H1 (cell line): ENCODE results near the gene ANO2. TPM values are rescaled to one million over a fixed set of nuclear protein-coding genes. Genes with fewer than 3 reads are reported as not detected.

ENCODE experiments used
- CEBPB ChIP-seq: IDR thresholded peaks from 2 replicates; pipeline ENCODE4 v1.6.1; 2012; ENCODE audit warnings: low read depth, low read length
- CHD7 ChIP-seq: fragments of 300-600 bp; sonication (generic); IDR thresholded peaks from 2 replicates; pipeline ENCODE4 v1.7.1; 2012; ENCODE audit warnings: low read length, moderate library complexity, mild to moderate bottlenecking, inconsistent platforms; ENCODE audit not compliant: insufficient replicate concordance
- CREB1 ChIP-seq: IDR thresholded peaks from 2 replicates; pipeline ENCODE4 v1.6.1; 2012; ENCODE audit warnings: inconsistent platforms
- RFX5 ChIP-seq: IDR thresholded peaks from 2 replicates; pipeline ENCODE4 v1.6.1; 2011; ENCODE audit warnings: low read depth, low read length, improper control_type of control experiment, borderline replicate concordance
- SIRT6 ChIP-seq: IDR thresholded peaks from one replicate; pipeline ENCODE4 v1.7.1; 2012; ENCODE audit warnings: low read length, inconsistent platforms
- SP1 ChIP-seq: IDR thresholded peaks from 2 replicates; pipeline ENCODE4 v1.6.1; 2011; ENCODE audit warnings: low read depth, low read length
- SUZ12 ChIP-seq: fragments of 200-600 bp; sonication (generic); IDR thresholded peaks from 2 replicates; pipeline ENCODE4 v1.6.1; 2012; ENCODE audit warnings: mild to moderate bottlenecking, inconsistent platforms, low read length, moderate library complexity, mixed read lengths
- polyA plus RNA-seq, 7 experiments: library from polyadenylated mRNA; depleted of rRNA in 3 of 7; stranded (reverse) in 5 of 7; unstranded in 2 of 7; fragments of >200 nt in 5 of 7; fragments of 200-250 nt in 2 of 7; gene quantifications; 1 replicate in 5 of 7; 2 replicates in 1 of 7; 4 replicates in 1 of 7; pipeline versions ENCODE4 v1.2.1 to v1.2.3, GENCODE V29; 2011 to 2013; ENCODE audit warnings: missing spikeins in 2 of 7, mixed read lengths in 2 of 7
- total RNA-seq: library from RNA; stranded (reverse); fragmentation: NEBNext Ultra II Directional; extraction: Animal tissue kit (Norgen Biotek cat#: 25700); gene quantifications from 2 replicates; pipeline ENCODE4 v1.2.1, GENCODE V29; 2021

The ANO2 gene
- total and polyA plus RNA-seq, 2 of the 8 experiments (the other 6 are each of a cell fraction or from before 2014, with no cell fraction given) = 1.9 to 5.5 TPM

GRCh38 chr12:5655120-5655519 is 289.9 kb downstream of the ANO2 start (continued):
- TF ChIP-seq RFX5 = no peak
- no peak for TF ChIP-seq SP1
- no peak for TF ChIP-seq CHD7
- TF ChIP-seq CREB1 = no peak
- TF ChIP-seq CEBPB = no peak
- no peak for TF ChIP-seq SIRT6
- TF ChIP-seq SUZ12 = no peak
